Calu3 (cell line): ENCODE results near the gene GBX2. TPM values are rescaled to one million over a fixed set of nuclear protein-coding genes. Genes with fewer than 3 reads are reported as not detected.
A peak's percentile ranks its signal among the peaks of the same experiment; 100 is the strongest.

Source experiments
- BruUV-seq: library from RNA; stranded (reverse); fragments of 400-500 nt; replicated peaks from 2 replicates; lab custom pipeline; 2021; lab: Mats Ljungman, UMichigan
- CTCF ChIA-PET: fragments of 300-600 bp; sonication (Branson Sonifier 250); formaldehyde crosslinking; loops from one replicate; lab custom pipeline; 2022; ENCODE audit warnings: antibody characterized with exemption; lab: Charles Lee
- DNase-seq: peaks from one replicate; pipeline ENCODE4 v3.0.0; 2022
- H3K27ac Mint-ChIP-seq: one replicate; pipeline ENCODE4 v1.8.0; 2022; ENCODE audit warnings: mixed read lengths; ENCODE audit not compliant: unreplicated experiment
- H3K27me3 Mint-ChIP-seq: one replicate; pipeline ENCODE4 v1.8.0; 2022; ENCODE audit warnings: mixed read lengths; ENCODE audit not compliant: unreplicated experiment
- H3K36me3 Mint-ChIP-seq: one replicate; pipeline ENCODE4 v1.8.0; 2022; ENCODE audit warnings: mild to moderate bottlenecking, moderate library complexity, mixed read lengths; ENCODE audit not compliant: insufficient read depth, unreplicated experiment
- H3K4me1 Mint-ChIP-seq: one replicate; pipeline ENCODE4 v1.8.0; 2022; ENCODE audit warnings: mild to moderate bottlenecking, low read depth, mixed read lengths; ENCODE audit not compliant: unreplicated experiment
- H3K4me3 Mint-ChIP-seq: one replicate; pipeline ENCODE4 v1.8.0; 2022; ENCODE audit warnings: mild to moderate bottlenecking, low read depth, moderate library complexity, mixed read lengths; ENCODE audit not compliant: unreplicated experiment
- H3K9me3 Mint-ChIP-seq: one replicate; pipeline ENCODE4 v1.8.0; 2022; ENCODE audit warnings: low read depth, mixed read lengths; ENCODE audit not compliant: unreplicated experiment
- intact Hi-C: fragments of 100-400 bp; cut with micrococcal nuclease; formaldehyde crosslinking; loops from one replicate; pipeline ENCODE4 v1.10.0; 2022; ENCODE audit not compliant: unreplicated experiment
- total RNA-seq: library from RNA; stranded (reverse); gene quantifications from 2 replicates; pipeline ENCODE4 v1.2.3, GENCODE V29; 2022
- TF ChIP-seq, protein P1 (sequence below): fragments of 200-600 bp; IDR thresholded peaks from one replicate; pipeline ENCODE4 v1.8.0; 2022; ENCODE audit warnings: antibody characterized with exemption; ENCODE audit not compliant: unreplicated experiment

Gene GBX2
- total RNA-seq, 1 experiment from 2014 or later = 2.4 TPM

DNA sequence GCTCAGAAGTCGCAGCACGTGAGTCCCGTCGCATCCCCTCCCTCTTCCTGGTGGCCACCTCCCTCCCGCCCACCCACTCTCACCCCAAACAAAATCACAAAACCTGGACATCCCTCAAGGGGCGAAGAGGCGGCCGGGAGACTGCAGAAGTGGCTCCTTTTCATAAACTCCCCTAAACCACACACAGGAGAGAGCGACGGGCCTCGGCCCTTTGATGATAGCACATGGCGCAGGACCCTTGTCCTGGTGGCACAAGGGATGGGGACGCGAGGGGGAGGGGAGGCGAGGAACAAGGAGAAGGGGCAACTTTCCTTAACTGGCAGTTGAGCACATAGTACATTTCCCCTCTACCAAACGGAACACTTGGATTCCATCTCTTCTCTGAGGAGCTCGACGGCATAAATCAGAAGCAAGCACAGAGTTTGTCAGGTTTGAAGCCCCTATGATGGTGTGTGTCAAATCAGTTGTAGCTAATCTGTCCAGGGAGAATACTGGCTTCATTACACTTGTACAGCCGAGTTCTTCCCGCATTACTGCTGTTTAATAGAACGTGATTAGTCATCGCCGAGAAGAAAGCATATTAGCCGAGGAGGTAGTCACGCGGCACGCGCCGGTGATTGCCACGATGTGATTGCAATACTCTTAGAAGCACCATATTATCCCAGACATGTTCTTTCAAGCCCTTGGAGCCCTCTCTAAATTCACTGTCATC, 43.8 kb downstream of the GBX2 start:
- Mint-ChIP-seq H3K9me3 (no peaks in the 10 kb centered on the region), H3K4me3 (no peak overlapping the region), H3K27ac (no peak overlapping the region), H3K36me3 (peaks cover 12% of the 10 kb centered on the region), H3K4me1 (no peaks in the 10 kb centered on the region), H3K27me3 (no peaks in the 10 kb centered on the region)
- intact Hi-C loops = no loop called here
- TF ChIP-seq, protein P1, sequence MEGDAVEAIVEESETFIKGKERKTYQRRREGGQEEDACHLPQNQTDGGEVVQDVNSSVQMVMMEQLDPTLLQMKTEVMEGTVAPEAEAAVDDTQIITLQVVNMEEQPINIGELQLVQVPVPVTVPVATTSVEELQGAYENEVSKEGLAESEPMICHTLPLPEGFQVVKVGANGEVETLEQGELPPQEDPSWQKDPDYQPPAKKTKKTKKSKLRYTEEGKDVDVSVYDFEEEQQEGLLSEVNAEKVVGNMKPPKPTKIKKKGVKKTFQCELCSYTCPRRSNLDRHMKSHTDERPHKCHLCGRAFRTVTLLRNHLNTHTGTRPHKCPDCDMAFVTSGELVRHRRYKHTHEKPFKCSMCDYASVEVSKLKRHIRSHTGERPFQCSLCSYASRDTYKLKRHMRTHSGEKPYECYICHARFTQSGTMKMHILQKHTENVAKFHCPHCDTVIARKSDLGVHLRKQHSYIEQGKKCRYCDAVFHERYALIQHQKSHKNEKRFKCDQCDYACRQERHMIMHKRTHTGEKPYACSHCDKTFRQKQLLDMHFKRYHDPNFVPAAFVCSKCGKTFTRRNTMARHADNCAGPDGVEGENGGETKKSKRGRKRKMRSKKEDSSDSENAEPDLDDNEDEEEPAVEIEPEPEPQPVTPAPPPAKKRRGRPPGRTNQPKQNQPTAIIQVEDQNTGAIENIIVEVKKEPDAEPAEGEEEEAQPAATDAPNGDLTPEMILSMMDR = no peak
- TSS peak; percentile 32 for BruUV-seq
- no peak for DNase-seq
- CTCF ChIA-PET = no interaction called here

DNA sequence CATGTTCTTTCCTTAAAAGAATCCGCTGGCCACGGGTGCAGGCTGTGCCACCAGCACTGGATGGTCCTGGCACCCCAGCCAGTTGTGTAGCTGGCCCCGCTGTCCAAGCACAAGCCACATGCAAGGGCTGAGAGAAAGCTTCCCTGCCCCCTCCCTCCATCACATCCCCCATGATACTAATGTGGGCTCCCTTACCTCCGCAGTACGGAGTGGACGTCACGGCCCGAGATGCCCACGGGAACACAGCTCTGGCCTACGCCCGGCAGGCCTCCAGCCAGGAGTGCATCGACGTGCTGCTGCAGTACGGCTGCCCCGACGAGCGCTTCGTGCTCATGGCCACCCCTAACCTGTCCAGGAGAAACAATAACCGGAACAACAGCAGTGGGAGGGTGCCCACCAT, 44.5 kb downstream of the GBX2 start:
- intact Hi-C loops = no loop called here
- H3K36me3 Mint-ChIP-seq = peaks cover 13% of the 10 kb centered on the region
- BruUV-seq = no TSS peak
- H3K9me3 Mint-ChIP-seq = no peaks in the 10 kb centered on the region
- no peak overlapping the region for H3K4me3 Mint-ChIP-seq
- H3K27ac Mint-ChIP-seq = no peak overlapping the region
- no peak for DNase-seq
- TF ChIP-seq, protein P1 = no peak
- CTCF ChIA-PET = interaction anchor here (0.6 kb wide), 1 partner anchor 56 kb away, joined by 4 read pairs; no protein-coding TSS in a partner anchor
- no peaks in the 10 kb centered on the region for H3K27me3 Mint-ChIP-seq
- H3K4me1 Mint-ChIP-seq = no peaks in the 10 kb centered on the region

DNA sequence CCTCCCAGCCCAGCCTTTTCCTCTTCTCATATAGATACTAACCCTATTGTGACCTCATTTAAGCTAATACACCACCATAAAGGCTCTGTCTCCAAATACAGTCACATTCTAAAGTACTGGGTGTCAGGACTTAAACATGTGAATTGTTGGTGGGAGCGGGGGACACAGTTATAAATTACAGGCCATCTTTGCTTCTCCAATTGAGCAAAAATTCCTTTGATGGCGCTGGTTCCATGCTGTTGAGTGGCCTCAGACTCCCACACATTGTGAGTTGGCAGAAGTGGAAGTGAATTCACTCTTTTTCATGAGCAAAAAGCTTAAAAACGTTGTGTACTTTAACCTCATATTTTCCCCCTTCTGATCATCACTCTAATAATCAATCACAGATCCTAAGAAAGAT, 46.0 kb downstream of the GBX2 start:
- BruUV-seq = no TSS peak
- intact Hi-C loops = no loop called here
- peaks cover 12% of the 10 kb centered on the region for H3K4me1 Mint-ChIP-seq
- H3K4me3 Mint-ChIP-seq = no peak overlapping the region
- CTCF ChIA-PET = no interaction called here
- H3K27ac Mint-ChIP-seq = no peak overlapping the region
- H3K36me3 Mint-ChIP-seq = peaks cover 15% of the 10 kb centered on the region
- TF ChIP-seq, protein P1 = no peak
- no peaks in the 10 kb centered on the region for H3K27me3 Mint-ChIP-seq
- no peak for DNase-seq
- H3K9me3 Mint-ChIP-seq = no peaks in the 10 kb centered on the region

DNA sequence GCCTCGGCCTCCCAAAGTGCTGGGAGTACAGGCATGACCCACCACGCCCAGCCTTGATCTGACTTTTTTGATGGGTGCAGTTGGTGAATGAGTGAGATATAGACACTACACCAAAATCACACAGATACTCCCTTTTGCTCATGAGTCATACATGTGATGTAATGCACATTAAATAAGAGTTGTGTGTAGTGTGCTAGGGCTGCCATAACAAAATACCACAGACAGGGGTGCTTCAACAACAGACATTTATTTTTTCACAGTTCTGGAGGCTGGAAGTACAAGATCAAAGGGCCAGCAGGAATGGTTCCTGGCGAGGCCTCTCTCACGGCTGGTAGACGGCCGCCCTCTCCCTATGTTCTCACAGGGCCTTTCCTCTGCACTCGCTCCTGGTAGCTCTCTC, 46.6 kb downstream of the GBX2 start:
- DNase-seq = no peak
- Mint-ChIP-seq H3K4me1 (peaks cover 19% of the 10 kb centered on the region), H3K36me3 (peaks cover 15% of the 10 kb centered on the region), H3K4me3 (no peak overlapping the region), H3K9me3 (no peaks in the 10 kb centered on the region), H3K27me3 (no peaks in the 10 kb centered on the region), H3K27ac (no peak overlapping the region)
- TF ChIP-seq, protein P1 = no peak
- intact Hi-C loops = no loop called here
- no TSS peak for BruUV-seq
- CTCF ChIA-PET = no interaction called here
